Forelimb muscle (tissue), 1 donor: ENCODE results near the gene LSAMP. TPM values are rescaled to one million over a fixed set of nuclear protein-coding genes. Genes with fewer than 3 reads are reported as not detected.
"Not testable (repeated sequence)": the region's sequence is repeated elsewhere in the genome, so short reads cannot be mapped to it uniquely, and the experiment has no call there.

ENCODE experiments used
- DNase-seq: peaks from one replicate; pipeline ENCODE4 v3.0.0-alpha.2; 2013; ENCODE audit warnings: low read depth
- polyA plus RNA-seq: library from polyadenylated mRNA; unstranded; fragments of 120-200 nt; gene quantifications from one replicate; pipeline ENCODE4 v1.2.1, GENCODE V29; 2013; ENCODE audit not compliant: insufficient read length

Gene LSAMP
- polyA plus RNA-seq, 1 donor = 4.5 TPM

DNA sequence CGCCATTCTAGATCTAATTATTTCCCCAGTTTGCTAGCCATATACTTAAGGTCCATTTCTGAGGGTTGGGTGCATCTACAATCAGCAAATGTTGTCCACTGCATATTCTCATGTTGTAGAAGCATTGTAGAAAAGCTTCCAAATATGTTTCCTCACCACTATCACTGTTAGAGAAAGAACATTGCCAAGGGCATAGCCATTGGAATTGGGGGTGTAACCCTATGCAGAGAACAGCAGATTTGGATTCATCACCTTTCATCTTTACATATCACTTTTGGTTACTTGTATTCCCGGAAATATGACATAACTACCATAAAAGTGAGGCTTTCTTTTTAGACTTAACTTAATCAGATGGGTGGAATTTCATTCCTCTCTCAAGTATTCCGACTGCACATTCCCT lies 203.6 kb downstream of the LSAMP start:
- DNase-seq = no peak

- DNase-seq = no peak
These were observed 205.0 kb downstream of the LSAMP start for GRCh38 chr3:116240261-116240660.

DNA sequence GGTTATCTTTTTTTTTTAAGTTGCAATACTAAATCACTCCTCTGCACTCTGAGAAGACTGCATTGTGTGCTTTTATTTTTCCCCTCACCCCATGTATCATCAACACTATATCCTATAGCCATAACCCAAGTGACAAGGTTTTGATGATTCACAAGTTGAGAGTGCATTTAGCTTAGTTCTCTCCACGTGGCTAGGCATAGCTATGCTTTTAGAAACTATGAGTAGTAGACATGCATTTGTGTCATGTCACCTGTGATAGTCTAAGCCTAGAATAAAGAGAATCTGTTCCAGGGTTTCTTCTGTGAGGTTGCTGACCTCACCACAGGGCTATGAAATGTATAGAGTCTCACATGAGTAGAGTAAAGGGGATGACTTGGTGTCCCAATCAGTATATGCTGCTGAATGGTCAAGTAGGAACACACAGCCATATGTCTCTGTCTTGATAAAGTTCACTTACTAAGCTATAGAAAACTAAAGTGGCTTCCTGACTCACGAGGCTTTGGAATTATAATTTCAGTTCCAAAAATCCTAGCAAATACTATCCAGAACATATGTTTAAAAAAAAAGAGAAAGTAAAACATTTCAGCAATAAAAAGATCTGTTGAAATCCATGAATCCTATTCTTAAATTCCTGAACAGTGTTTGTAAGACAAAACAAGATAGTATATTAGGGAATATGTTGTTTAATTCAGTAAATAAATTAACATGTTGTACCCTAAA lies 206.3 kb downstream of the LSAMP start:
- no peak for DNase-seq

DNA sequence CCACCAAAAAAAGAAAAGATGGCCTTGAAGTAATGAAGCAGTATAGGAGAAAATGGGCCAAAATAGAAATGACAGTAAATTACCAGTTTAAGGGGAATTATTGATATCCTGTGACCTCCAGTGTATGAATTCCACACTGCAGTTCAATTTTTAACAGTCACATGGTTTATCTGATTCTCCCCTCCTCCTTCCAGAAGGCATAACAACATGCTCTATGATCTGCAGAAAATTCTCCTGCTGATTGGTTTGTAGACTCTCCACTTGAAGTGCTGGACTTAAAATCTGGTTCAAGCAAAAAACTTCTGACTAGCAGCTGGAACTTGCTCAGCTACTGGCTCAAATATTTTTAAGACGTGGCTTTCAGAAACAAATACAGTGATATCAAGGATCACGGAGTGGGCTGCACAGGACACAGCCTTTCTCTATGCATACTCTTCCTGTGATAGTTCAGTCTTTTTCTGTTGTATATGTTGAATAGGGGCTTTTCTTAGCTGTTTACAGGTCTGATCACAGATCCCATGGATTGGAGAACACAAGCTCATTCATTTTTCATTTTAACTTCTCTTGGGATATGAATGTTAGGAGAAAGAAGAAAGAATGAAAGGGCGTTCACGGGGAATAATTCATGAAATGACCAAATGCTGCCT lies 211.5 kb downstream of the LSAMP start:
- no peak for DNase-seq

GRCh38 chr3:116230431-116231020 lies 214.8 kb downstream of the LSAMP start:
- no peak for DNase-seq

GRCh38 chr3:116226266-116226665 lies 219.0 kb downstream of the LSAMP start:
- DNase-seq = no peak

DNA sequence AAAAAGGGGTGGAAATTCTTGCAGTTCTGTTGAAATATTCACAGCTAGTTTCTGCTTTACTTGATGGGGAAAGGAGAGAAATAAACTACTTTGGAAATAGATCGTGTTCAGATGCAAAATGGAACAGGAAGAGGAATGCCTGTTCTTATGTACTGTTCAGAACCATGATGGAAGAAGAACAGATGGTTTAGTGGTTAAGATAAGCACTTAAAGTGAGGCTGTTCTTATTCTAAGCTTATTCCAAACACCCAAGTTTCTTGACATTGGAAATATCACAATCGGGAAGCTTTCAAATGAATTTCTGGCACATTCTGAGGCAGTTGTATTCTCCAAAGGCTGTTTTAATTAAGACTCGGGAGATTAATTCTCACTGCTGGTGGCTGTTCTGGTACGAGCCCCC lies 228.5 kb downstream of the LSAMP start:
- DNase-seq = no peak

GRCh38 chr3:116211901-116212300 lies 233.4 kb downstream of the LSAMP start:
- DNase-seq = no peak

GRCh38 chr3:116208830-116209229 lies 236.5 kb downstream of the LSAMP start:
- not testable (repeated sequence) for DNase-seq

- no peak for DNase-seq
These were observed 244.2 kb downstream of the LSAMP start for GRCh38 chr3:116200956-116201690.

GRCh38 chr3:116199063-116199462 lies 246.2 kb downstream of the LSAMP start:
- DNase-seq = no peak

DNA sequence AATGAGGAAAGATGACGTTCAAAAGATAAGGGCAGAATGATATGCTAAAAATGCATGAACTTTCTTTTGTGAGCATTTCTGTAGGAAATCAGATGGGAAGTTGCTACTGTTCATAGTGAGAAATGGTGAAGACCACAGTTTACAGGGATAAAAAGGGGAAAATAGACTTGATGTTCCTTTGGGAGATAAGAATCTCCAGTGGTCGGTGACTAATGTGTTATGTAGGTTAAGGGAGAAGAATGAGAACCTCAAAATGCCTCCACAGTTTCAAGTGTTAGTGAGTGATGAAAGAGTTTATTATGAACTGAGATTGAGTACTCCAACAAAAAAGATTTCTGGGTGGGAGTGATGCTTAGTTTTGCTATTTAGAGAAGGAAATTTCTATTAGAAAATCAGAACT lies 247.2 kb downstream of the LSAMP start:
- DNase-seq = no peak

DNA sequence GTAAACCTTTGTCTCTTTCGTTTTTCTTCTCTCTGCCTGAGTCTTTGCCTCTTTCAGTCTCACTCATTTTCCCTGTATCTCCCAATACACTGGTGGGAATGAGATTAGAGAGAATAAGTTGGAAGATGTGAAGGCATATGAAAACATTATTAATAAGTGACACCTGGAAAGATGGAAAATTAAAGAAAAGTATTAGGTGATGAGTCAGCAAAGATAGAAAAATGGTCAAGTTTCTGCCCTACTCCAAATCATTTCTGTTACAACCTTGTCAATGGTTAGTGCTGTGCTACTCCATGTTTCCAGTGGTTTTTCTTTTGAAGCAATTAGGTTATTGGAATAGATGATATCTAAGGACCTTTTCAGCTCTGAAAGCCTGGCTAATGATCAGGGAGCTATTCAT lies 252.8 kb downstream of the LSAMP start:
- no peak for DNase-seq

- no peak for DNase-seq
These were observed 253.9 kb downstream of the LSAMP start for GRCh38 chr3:116191409-116191808.

DNA sequence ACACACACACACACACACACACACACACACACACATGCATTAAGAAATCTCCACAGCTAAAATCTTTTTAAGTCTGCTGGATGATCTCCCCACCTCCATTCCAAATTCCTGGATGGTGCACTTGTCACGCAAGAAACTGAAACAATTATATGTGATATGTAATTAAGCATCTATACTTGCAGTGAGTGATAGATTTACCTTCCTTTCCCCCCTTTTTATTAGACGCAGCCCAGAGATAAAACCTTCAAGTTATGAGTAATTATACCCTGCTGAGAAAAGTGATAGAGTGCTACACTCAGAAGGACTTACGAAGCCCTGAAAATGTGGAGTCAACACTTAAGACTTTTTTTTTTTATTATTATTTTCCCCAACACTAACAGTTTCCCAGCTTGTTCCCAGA lies 255.2 kb downstream of the LSAMP start:
- no peak for DNase-seq

GRCh38 chr3:116188231-116188785 lies 257.0 kb downstream of the LSAMP start:
- no peak for DNase-seq

DNA sequence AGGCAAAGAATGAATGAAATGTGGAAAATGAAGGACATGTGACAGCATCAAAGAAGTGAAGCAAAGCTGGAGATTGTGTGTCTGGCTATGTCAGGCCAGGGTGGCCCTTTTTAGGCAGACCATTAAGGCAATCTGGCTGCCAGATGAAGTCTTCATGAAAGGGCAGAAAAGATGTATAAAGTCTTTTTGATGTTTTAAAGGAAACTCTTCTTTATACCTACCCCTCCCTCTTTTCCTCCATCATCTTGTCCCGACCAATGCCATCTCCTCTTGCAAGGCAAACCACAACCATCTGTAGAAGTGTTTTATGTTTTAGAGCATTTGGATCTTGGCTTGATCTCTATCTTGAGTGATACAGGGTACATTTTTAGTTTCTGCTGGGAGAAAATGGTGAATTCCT lies 259.2 kb downstream of the LSAMP start:
- no peak for DNase-seq

DNA sequence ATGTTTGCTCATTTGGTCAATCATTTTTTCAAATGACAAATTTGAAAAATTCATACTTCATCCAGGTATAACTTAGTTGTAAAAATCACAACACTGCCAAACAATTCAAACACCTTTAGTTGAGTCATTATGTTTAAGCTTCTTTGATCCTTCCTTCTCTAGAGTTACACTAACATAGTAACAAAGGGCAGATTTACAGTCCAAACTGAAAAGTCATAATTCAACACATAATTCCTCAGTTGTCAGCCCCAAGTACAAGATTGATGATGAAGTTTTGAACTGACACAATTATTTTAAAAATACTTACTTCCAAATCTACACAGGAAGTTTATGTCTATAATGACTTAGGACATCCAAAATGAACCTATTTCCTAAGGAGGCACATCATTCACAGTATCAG lies 264.1 kb downstream of the LSAMP start:
- DNase-seq = no peak

GRCh38 chr3:116179091-116179490 lies 266.2 kb downstream of the LSAMP start:
- DNase-seq = no peak

DNA sequence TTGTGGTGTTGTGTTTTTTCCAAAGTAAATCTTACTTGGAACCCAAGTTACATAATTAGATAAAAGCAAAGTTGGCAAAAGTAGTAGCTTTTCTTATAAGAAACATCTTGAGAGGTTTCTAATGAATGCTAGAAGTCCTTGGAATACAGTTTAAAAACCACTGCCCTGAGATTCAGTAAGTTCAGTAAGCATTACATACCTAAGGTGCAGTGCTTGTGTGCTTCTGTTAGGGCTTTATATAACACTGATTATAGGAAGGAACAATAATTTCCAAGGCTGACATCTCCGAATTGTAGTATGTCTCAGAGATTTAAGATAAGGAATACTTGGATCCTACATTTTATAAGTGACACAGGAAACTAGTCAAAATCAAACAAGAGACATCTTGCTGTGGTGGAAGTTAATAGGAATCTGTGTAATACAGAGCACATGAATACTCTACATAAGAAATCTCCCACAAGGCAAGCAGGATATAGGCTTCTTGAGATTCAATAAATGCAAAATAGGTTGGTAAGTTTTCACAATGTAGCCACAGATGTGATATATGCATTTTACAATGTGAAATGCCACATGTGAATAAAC lies 268.2 kb downstream of the LSAMP start:
- DNase-seq = no peak

GRCh38 chr3:116166121-116166520 lies 279.2 kb downstream of the LSAMP start:
- DNase-seq = no peak

- no peak for DNase-seq
These were observed 279.6 kb downstream of the LSAMP start for GRCh38 chr3:116165641-116166040.
